Measurements from ENCODE around the gene PRKCD. TPM values are rescaled to one million over a fixed set of nuclear protein-coding genes. Genes with fewer than 3 reads are reported as not detected.

The PRKCD gene
- total RNA-seq, 1 donor from 2014 or later, result 32.2 TPM

DNA sequence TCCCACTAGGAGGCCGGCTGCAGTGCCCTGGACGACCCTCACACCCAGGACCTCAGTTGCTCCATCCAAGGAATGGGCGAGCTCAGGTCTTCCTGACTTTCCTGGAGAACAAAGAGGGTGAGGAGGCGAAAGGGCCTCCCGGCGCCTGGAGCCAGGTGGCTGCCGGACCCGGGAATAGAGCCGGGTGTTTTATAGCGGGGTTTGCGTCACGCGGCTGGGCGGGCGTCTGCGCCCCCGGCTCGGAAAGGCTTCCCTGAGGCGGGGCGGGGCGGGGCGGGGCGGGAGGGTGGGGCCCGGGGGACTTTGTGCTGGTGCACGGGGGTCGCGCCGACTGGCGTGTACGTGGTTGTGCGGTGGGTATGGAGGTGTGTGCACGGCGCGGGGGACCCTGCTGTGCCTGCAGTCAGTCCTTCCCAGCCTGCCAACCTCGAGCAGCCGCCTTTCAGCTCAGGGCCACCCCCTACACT is 4.6 kb upstream of the PRKCD start:
- H3K4me1 ChIP-seq, result peaks cover 39% of the 10 kb centered on the region
- H3K4me3 ChIP-seq, result peak overlapping the region; percentile 8 to 15
- no peaks in the 10 kb centered on the region for H3K36me3 ChIP-seq
- no peak for TF ChIP-seq POLR2AphosphoS5 (IDR thresholded peaks at IDR 0.05; ENCODE audit: insufficient read depth in 1 of 2, low read depth in 1 of 2)
- no peak for TF ChIP-seq POLR2A (IDR thresholded peaks at IDR 0.05)
- TF ChIP-seq, protein P1, sequence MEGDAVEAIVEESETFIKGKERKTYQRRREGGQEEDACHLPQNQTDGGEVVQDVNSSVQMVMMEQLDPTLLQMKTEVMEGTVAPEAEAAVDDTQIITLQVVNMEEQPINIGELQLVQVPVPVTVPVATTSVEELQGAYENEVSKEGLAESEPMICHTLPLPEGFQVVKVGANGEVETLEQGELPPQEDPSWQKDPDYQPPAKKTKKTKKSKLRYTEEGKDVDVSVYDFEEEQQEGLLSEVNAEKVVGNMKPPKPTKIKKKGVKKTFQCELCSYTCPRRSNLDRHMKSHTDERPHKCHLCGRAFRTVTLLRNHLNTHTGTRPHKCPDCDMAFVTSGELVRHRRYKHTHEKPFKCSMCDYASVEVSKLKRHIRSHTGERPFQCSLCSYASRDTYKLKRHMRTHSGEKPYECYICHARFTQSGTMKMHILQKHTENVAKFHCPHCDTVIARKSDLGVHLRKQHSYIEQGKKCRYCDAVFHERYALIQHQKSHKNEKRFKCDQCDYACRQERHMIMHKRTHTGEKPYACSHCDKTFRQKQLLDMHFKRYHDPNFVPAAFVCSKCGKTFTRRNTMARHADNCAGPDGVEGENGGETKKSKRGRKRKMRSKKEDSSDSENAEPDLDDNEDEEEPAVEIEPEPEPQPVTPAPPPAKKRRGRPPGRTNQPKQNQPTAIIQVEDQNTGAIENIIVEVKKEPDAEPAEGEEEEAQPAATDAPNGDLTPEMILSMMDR (IDR thresholded peaks at IDR 0.05), result no peak
- no peak for DNase-seq (ENCODE audit: extremely low spot score in 2 of 2)
- no peaks in the 10 kb centered on the region for H3K27me3 ChIP-seq
- no peak overlapping the region for H3K27ac ChIP-seq
- no peaks in the 10 kb centered on the region for H3K9me3 ChIP-seq
- intact Hi-C loops (cut with DNase I), result no loop called here

DNA sequence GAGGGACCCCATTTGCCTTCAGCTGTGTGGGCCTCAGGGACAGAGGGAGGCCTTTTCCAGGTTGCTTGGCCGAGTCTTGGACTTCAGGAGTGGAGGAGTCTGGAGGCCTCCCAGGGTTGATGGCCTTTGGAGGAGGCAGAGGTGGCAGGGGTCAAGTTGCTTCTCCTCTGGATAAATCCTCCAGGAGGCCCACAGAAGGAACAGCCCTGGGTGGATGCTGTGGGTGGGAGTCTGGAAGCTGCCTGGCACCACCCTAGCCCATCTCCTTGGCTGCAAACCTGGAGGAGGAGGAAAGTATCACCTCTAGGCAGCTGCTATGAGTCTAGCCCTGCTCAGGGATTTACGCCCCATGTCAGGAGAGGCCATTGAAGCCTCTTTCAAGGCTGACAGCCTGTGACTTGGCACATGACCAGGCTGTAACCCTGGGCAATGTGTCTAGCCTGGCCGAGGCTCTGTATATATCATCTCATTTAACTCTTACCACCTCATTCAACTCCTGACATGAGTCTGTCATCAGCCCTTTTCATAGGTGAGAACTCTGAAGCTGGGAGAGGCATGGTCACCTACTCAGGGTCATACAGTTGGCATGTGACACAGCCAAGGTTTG is 2.9 kb upstream of the PRKCD start:
- H3K4me3 ChIP-seq, result no peak overlapping the region
- no peaks in the 10 kb centered on the region for H3K36me3 ChIP-seq
- TF ChIP-seq, protein P1 (IDR thresholded peaks at IDR 0.05), result no peak
- TF ChIP-seq POLR2AphosphoS5 (IDR thresholded peaks at IDR 0.05; ENCODE audit: insufficient read depth in 1 of 2, low read depth in 1 of 2) (no peak), POLR2A (IDR thresholded peaks at IDR 0.05) (no peak)
- DNase-seq (ENCODE audit: extremely low spot score in 2 of 2), result no peak
- peaks cover 51% of the 10 kb centered on the region for H3K4me1 ChIP-seq
- H3K27ac ChIP-seq, result no peak overlapping the region
- intact Hi-C loops (cut with DNase I), result no loop called here
- H3K9me3 ChIP-seq, result no peaks in the 10 kb centered on the region
- H3K27me3 ChIP-seq, result no peaks in the 10 kb centered on the region

DNA sequence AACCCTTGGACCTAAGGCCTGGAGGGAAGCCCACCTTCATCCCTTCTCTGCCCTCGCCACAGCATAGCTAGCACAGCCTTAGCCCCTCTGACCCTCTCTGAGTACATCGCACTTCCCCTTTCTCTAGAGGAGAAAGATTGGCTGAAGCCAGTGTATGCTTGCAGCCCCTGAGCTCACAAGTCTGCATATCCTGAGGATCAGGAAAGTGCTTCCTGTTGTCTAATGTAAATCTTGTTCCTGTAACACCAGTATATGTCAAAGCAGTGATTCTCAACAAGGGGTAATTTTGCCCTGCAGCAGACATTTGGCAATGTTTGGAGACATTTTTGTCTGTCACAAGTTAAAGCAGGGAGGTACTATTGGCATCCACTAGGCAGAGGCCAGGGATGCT is 2.2 kb upstream of the PRKCD start:
- intact Hi-C loops (cut with DNase I), result no loop called here
- H3K4me3 ChIP-seq, result no peak overlapping the region
- H3K9me3 ChIP-seq, result no peaks in the 10 kb centered on the region
- H3K4me1 ChIP-seq, result peaks cover 58% of the 10 kb centered on the region
- no peaks in the 10 kb centered on the region for H3K36me3 ChIP-seq
- no peak for DNase-seq (ENCODE audit: extremely low spot score in 2 of 2)
- H3K27ac ChIP-seq, result no peak overlapping the region
- no peaks in the 10 kb centered on the region for H3K27me3 ChIP-seq
- TF ChIP-seq POLR2A (IDR thresholded peaks at IDR 0.05), result no peak
- TF ChIP-seq POLR2AphosphoS5 (IDR thresholded peaks at IDR 0.05; ENCODE audit: insufficient read depth in 1 of 2, low read depth in 1 of 2), result no peak
- TF ChIP-seq, protein P1 (IDR thresholded peaks at IDR 0.05), result no peak

DNA sequence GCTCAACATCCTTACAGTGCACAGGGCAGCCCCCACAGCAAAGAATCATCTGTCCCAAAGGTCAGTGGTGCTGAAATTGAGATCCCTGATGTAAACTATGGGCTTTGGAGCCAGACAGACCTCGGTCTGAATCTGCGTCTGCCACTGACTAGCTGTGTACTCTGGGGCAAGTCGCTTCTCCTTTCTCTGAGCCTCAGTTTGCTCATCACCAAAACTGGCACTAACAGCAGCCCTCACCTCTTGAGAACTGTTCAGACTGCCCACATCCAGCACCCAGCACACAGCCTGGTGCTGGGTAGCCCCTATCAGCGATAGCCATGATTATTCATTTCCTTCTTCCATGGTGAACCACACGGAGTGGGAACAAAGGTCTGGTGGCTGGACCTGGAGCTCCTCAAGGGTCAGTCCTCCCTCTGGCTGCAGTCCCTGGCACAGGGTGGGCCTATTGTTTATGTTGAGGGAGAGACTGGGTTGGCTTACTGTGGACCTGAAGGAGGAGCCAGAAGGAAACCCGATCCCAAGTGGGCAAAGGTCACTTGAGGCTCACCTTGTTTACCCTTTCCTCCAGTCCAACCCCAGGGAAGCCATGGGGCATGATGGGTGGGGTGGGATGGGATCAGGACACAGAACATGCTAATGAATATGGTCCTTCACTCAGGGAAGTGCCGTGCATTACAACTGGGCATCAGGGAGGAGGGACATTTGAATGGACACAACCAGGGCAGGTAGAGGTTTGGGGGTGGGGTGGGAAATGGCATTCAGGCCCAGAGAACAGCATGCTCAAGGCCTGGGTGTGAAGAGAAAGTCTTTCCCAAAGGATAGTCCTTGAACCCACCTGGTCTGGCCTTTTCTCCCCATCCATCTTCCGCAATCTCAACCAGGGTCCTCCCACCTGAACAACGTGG is 1.6 kb upstream of the PRKCD start:
- Histone ChIP-seq H3K36me3 (no peaks in the 10 kb centered on the region), H3K9me3 (no peaks in the 10 kb centered on the region), H3K4me1 (peaks cover 64% of the 10 kb centered on the region), H3K4me3 (no peak overlapping the region), H3K27ac (no peak overlapping the region), H3K27me3 (no peaks in the 10 kb centered on the region)
- DNase-seq (ENCODE audit: extremely low spot score in 2 of 2), result no peak
- intact Hi-C loops (cut with DNase I), result no loop called here
- TF ChIP-seq, protein P1 (IDR thresholded peaks at IDR 0.05), result no peak
- TF ChIP-seq POLR2A (IDR thresholded peaks at IDR 0.05), result no peak
- no peak for TF ChIP-seq POLR2AphosphoS5 (IDR thresholded peaks at IDR 0.05; ENCODE audit: insufficient read depth in 1 of 2, low read depth in 1 of 2)
